Embryonic facial prominence (tissue), 1 donor: ENCODE results near the gene ZNF141.
"Not testable (repeated sequence)": the region's sequence is repeated elsewhere in the genome, so short reads cannot be mapped to it uniquely, and the experiment has no call there.

Experiments used
- DNase-seq: peaks from one replicate; pipeline ENCODE4 v3.0.0-alpha.2; 2016; ENCODE audit errors: extremely low spot score

Gene ZNF141

GRCh38 chr4:385934-386707 is 48.5 kb downstream of the ZNF141 start:
- DNase-seq, result no peak

- no peak for DNase-seq
These were observed 49.1 kb downstream of the ZNF141 start for GRCh38 chr4:386708-387105.

- no peak for DNase-seq
These were observed 66.4 kb downstream of the ZNF141 start for GRCh38 chr4:404006-404405.

GRCh38 chr4:408321-408720 is 70.7 kb downstream of the ZNF141 start:
- DNase-seq, result not testable (repeated sequence)

- DNase-seq, result no peak
These were observed 85.0 kb downstream of the ZNF141 start for GRCh38 chr4:422587-422986.
